ENCODE results near the gene RALY.

Gene RALY

DNA sequence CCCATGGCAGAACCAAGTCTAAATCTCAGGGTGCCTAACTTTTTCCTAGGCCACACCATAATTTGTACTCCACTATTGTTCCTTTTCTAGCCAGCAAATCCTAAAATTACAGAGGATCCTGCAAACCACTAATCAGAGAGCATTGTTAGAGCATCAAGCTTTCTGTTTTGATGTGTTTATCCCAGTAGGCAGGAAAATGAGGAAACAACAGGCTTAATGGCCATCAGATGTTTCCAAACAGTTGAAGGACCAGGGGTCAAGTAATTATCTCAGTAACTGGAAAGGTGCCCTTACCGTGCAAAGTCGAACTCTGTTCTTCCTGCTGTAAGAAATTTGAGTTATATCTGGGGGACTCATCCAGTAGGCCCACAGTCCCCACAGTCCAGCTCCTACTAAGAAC lies 58.7 kb downstream of the RALY start:
- DNase-seq: no peak

DNA sequence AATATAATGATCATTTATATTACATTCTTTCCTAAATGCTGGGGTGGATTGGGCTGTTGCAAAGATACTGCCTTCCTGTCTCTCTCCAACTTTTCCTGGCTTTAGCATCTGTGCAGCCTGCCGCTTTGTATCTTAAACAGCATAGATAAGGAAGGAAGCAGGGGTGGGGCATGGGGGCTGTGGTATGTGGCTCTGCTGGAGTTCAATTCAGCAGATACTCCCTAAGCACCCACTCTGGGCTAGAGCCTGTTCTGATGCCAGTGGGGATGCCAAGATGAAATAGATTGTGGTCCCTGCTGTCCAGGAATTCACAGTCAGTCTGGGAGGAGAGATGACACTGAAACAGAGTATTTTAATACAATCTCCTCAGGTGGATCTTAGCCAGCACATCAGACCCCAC lies 61.6 kb downstream of the RALY start:
- no peak for DNase-seq

DNA sequence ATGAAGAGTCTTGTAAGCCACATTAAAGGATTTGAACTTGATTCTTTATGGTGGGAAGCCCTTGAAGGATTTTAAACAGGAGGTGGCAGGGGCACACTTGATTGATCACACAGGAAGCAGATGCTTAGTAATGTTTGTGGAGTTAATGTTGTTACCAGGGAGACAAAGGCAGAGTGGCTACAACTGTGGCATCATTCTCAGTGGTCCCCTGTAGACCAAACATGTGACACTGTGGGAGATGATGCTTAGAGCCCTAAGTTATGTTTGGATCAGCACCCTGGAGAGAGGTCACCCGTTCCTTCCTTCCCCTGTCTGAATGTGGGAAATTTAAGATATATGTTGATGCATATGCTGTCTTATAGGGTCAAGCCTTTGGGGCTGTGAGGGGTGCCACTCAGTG lies 65.1 kb downstream of the RALY start:
- DNase-seq: no peak

GRCh38 chr20:34060970-34061369 lies 67.3 kb downstream of the RALY start:
- no peak for DNase-seq

- DNase-seq: no peak
Observed at GRCh38 chr20:34061695-34062094, 68.0 kb downstream of the RALY start.

- DNase-seq: no peak
Observed at GRCh38 chr20:34062570-34063482, 69.1 kb downstream of the RALY start.

- DNase-seq: no peak
Observed at GRCh38 chr20:34064286-34064685, 70.6 kb downstream of the RALY start.

DNA sequence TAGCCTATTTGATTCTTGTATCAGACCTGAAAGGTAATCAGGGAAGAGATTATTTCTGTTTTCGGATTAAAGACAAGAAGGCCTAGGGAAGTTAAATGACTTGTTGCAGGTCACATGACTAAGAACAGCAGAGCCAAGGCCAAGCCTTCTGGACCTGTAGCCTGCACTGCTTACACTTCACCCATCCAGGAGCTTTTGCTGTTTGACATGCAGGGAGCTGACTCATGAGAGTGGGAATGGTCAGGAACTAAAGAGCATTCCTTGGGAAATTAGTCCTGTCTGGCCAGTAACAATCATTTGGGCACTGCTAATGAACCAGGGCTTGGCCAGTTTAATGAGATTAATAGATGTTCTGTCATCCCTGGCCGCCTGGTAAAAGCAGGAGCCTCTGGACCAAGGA lies 71.5 kb downstream of the RALY start:
- no peak for DNase-seq

DNA sequence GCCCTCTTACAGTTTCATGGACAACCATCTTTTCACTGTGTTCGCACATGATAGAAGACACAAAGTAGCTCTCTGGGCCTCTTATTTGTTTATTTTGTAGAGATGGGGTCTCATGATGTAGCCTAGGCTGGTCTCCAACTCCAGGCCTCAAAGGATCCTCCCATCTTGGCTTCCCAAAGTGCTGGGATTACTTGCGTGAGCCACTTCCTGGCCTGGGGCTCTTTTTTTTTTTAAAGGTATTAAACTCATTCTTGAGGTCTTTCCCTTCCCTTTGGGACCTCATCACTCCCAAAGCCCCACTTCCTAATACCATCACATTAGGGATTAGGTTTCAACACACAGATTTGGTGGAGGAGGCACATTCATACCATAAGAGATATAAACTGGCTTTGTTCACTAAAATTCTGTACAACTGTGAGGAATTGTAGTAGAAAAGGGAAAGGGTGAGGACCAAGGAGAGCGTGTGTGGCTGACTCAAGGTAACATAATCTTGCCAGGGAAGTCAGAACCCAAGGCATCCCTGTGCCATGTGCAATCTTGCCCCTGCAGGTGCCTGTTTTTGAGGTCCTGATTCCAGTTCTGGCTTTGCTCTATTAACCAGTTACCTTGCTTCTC lies 72.9 kb downstream of the RALY start:
- no peak for DNase-seq

- DNase-seq: no peak
Observed at GRCh38 chr20:34068001-34068400, 74.3 kb downstream of the RALY start.

DNA sequence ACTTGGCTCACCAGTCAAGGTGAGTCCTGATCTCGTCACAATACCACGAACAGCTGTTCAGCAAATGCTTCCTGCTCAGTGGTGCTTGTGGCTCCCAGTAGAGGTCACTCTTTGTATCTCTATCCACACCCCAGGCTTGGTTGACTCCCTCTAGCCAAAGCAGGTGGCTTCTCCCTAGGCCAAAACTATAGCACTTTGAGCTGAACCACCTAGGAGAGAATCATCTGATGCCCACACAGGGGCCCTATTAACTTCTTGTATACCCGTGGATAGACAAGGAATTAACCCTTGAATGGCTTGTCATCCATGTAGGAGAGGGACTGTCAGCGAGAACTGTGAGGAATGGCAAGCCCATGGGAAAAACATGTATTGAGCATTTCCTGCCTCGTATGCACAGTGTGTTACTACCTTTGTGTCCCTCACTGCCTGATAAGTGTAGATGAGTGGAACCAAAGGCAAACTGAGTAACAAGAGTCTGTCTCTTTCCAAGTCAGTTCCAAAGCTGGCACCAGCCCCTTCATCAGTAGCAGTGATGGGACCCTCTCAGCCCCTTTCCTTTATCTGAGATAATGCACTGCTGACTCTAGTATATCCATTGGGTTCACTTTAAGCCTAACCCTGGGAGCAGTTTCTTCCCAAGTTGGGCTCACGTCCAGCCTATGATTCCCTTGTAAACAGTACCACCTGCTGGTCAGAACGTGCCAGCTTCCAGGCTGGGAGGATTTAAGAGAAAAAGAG lies 75.8 kb downstream of the RALY start:
- DNase-seq: peak; percentile 48 to 49

GRCh38 chr20:34070079-34070439 lies 76.3 kb downstream of the RALY start:
- DNase-seq: no peak

- no peak for DNase-seq
Observed at GRCh38 chr20:34070859-34071258, 77.1 kb downstream of the RALY start.

- no peak for DNase-seq
Observed at GRCh38 chr20:34072076-34072475, 78.4 kb downstream of the RALY start.

- no peak for DNase-seq
Observed at GRCh38 chr20:34072778-34073177, 79.1 kb downstream of the RALY start.

DNA sequence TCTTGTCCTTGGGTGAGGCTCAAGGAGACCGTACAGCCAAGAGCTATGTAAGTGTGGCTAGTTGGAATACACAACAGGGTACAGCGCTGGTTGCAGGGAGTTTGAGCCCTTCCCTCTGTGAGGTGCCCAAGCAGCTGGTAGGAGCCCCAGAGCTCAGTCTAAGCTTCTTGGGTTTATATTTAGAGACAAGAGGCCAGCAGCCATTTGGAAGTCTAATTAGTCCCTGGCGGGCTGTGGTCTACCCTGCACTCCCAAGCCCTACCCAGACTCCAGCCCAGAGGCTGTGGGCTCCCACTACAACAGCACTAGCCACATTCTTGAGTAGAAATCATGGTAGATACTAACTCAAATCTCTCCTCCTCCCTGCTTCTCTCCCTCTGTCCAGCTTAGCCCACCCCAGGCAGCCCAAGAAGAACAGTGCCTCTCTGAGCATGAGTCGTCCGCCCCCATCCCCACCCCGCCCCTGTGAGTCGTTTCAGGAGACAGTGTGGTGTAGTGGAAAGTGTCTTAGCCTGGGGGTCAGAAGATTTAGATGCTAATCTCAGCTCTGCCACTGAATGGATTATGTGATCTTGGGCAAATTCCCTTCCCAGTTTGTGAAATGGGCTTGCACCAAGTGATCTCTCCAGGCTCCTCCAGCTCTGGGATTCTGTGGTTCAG lies 80.5 kb downstream of the RALY start:
- no peak for DNase-seq

DNA sequence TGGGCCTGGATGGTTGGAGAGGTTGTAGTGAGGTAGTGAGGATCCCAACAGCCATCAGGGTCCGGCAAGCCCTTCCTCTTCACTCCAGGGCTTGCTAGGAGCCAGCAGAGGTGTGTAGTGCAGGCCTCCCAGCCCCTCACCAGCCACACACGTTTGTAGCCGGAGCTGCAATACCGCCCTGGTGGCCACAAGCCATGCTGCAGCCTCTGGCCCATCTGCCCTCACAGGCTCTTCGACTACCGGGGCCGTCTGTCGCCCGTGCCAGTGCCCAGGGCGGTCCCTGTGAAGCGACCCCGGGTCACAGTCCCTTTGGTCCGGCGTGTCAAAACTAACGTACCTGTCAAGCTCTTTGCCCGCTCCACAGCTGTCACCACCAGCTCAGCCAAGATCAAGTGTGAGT lies 81.9 kb downstream of the RALY start:
- no peak for DNase-seq

- DNase-seq: no peak
Observed at GRCh38 chr20:34076952-34077351, 83.2 kb downstream of the RALY start.

GRCh38 chr20:34078540-34078939 lies 84.8 kb downstream of the RALY start:
- DNase-seq: no peak

GRCh38 chr20:34079818-34080217 lies 86.1 kb downstream of the RALY start:
- DNase-seq: no peak

- no peak for DNase-seq
Observed at GRCh38 chr20:34082232-34082887, 88.6 kb downstream of the RALY start.

- no peak for DNase-seq
Observed at GRCh38 chr20:34083137-34083536, 89.4 kb downstream of the RALY start.

- no peak for DNase-seq
Observed at GRCh38 chr20:34083781-34084180, 90.1 kb downstream of the RALY start.
